ENCODE measurements around the gene CASZ1. TPM values are rescaled to one million over a fixed set of nuclear protein-coding genes. Genes with fewer than 3 reads are reported as not detected.

CASZ1 gene
- total and polyA plus RNA-seq, 2 donors (not counting 3 experiments of a cell fraction or from before 2014, with no cell fraction given) = 1.5 to 5.2 TPM

DNA sequence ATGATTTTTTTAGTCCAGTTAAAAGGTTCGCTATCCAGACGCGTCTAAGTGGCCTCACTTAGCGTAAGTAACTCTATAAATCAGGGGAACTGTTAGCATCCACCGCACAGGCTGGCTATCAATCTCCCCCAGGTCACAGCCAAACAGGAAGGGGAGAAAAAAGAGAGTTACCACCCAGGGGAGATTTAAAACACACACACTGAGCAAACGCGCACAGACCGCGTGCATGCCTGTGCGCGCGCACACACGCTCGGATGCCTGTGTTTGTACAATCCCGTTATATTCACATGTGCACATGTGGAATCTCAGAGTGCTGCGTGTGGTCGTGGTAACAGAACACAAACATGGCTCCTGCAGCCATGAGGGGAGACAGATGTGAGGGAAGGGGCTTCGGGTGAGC is 125.4 kb downstream of the CASZ1 start:
- POLR2A ChIA-PET = no interaction called here
- no peaks in the 10 kb centered on the region for H3K9me3 ChIP-seq (replicated peaks; ENCODE audit: control insufficient read depth, insufficient read depth, low read length)
- no peaks in the 10 kb centered on the region for H3K79me2 ChIP-seq (ENCODE audit: control insufficient read depth, insufficient read depth, low read length)
- intact Hi-C loops (cut with micrococcal nuclease) = no loop called here
- H2AFZ ChIP-seq (ENCODE audit: low read depth, low read length) = no peak overlapping the region
- H3K27ac ChIP-seq (ENCODE audit: insufficient read depth, low read depth, low read length) = no peak overlapping the region
- no peaks in the 10 kb centered on the region for H3K4me1 ChIP-seq (ENCODE audit: control insufficient read depth, extremely low read depth, insufficient read depth, low read length)
- CTCF ChIA-PET = no interaction called here
- H3K36me3 ChIP-seq (ENCODE audit: control insufficient read depth in 2 of 2, extremely low read depth in 1 of 2, insufficient read depth in 2 of 2, low read length in 2 of 2) = no peaks in the 10 kb centered on the region
- TF ChIP-seq GATA2 (IDR thresholded peaks at IDR 0.05; ENCODE audit: insufficient read depth, insufficient read length, low read depth, low read length) (no peak), MYC (IDR thresholded peaks at IDR 0.05; ENCODE audit: low read depth, low read length) (no peak), JUN (IDR thresholded peaks at IDR 0.05; ENCODE audit: borderline replicate concordance, insufficient read depth, insufficient read length, low read depth) (no peak), POLR2A (IDR thresholded peaks at IDR 0.05; ENCODE audit: low read depth, low read length) (no peak), FOS (IDR thresholded peaks at IDR 0.05; ENCODE audit: borderline replicate concordance, insufficient read depth, low read length) (no peak), POLR2AphosphoS5 (IDR thresholded peaks at IDR 0.05; ENCODE audit: insufficient read depth, low read depth, low read length) (no peak), EZH2 (IDR thresholded peaks at IDR 0.05; ENCODE audit: borderline replicate concordance, low read depth, low read length, severe bottlenecking) (no peak)
- TF ChIP-seq, protein P1, sequence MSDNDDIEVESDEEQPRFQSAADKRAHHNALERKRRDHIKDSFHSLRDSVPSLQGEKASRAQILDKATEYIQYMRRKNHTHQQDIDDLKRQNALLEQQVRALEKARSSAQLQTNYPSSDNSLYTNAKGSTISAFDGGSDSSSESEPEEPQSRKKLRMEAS (IDR thresholded peaks at IDR 0.05; ENCODE audit: insufficient read depth, insufficient read length) = no peak
- TF ChIP-seq, protein P2, sequence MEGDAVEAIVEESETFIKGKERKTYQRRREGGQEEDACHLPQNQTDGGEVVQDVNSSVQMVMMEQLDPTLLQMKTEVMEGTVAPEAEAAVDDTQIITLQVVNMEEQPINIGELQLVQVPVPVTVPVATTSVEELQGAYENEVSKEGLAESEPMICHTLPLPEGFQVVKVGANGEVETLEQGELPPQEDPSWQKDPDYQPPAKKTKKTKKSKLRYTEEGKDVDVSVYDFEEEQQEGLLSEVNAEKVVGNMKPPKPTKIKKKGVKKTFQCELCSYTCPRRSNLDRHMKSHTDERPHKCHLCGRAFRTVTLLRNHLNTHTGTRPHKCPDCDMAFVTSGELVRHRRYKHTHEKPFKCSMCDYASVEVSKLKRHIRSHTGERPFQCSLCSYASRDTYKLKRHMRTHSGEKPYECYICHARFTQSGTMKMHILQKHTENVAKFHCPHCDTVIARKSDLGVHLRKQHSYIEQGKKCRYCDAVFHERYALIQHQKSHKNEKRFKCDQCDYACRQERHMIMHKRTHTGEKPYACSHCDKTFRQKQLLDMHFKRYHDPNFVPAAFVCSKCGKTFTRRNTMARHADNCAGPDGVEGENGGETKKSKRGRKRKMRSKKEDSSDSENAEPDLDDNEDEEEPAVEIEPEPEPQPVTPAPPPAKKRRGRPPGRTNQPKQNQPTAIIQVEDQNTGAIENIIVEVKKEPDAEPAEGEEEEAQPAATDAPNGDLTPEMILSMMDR (IDR thresholded peaks at IDR 0.05; ENCODE audit: extremely low read depth in 1 of 2, insufficient read depth in 1 of 2, low read depth in 1 of 2, low read length in 2 of 2) = no peak
- H3K4me2 ChIP-seq (ENCODE audit: insufficient read depth, low read length) = no peak overlapping the region
- peaks cover 0 to 3% of the 10 kb centered on the region in 2 experiments for H3K27me3 ChIP-seq (ENCODE audit: control insufficient read depth in 2 of 2, insufficient read depth in 2 of 2, low read length in 2 of 2)
- H3K9ac ChIP-seq (replicated peaks; ENCODE audit: extremely low read depth, insufficient read depth, low read length) = no peak overlapping the region
- H3K9me1 ChIP-seq (replicated peaks; ENCODE audit: control insufficient read depth, extremely low read depth, insufficient read depth, low read length) = no peaks in the 10 kb centered on the region
- H3K4me3 ChIP-seq (replicated peaks in 1 of 3; ENCODE audit: insufficient read depth in 1 of 3, low read depth in 1 of 3, low read length in 3 of 3) = no peak overlapping the region
- dilution Hi-C loops (cut with MboI; ENCODE audit: extremely low pct_ligation_motif_present, low sequenced_read_pairs) = no loop called here
- no peak for DNase-seq (ENCODE audit: low read depth, low spot score)
- no TSS peak for BruUV-seq (replicated peaks)
- no peak for FAIRE-seq
- H4K20me1 ChIP-seq (replicated peaks; ENCODE audit: control insufficient read depth, extremely low read depth, insufficient read depth, low read length) = no peaks in the 10 kb centered on the region
